Gastrocnemius medialis (tissue), 4 donors: Measurements from ENCODE around the gene PARD3.

Source experiments
- CTCF ChIP-seq, 5 experiments: fragments of 450-650 bp in 3 of 5; fragments of 200-600 bp in 2 of 5; sonication (generic) in 2 of 5; IDR thresholded peaks in 4 of 5; conservative IDR thresholded peaks in 1 of 5; 1 replicate in 4 of 5; 2 replicates in 1 of 5; pipeline ENCODE4 v1.5.1; 2016 to 2019; ENCODE audit warnings: antibody characterized with exemption in 5 of 5, mild to moderate bottlenecking in 3 of 5, moderate library complexity in 3 of 5
- POLR2A ChIP-seq, 2 donors: fragments of 450-650 bp; IDR thresholded peaks; one replicate each; pipeline ENCODE4 v1.6.1; 2017; ENCODE audit warnings: antibody characterized with exemption in 2 of 2, mild to moderate bottlenecking in 2 of 2, moderate library complexity in 2 of 2

- TF ChIP-seq CTCF (IDR thresholded peaks at IDR 0.05 in 4 of 5, conservative IDR thresholded peaks at IDR 0.05 in 1 of 5) (no peak), POLR2A (IDR thresholded peaks at IDR 0.05) (no peak)
Observed at GRCh38 chr10:34641147-34641912, 173.8 kb downstream of the PARD3 start.
